OCI-LY7 (cell line): Measurements from ENCODE around the gene GPR132. TPM values are rescaled to one million over a fixed set of nuclear protein-coding genes. Genes with fewer than 3 reads are reported as not detected.
"Not testable (repeated sequence)": the region's sequence is repeated elsewhere in the genome, so short reads cannot be mapped to it uniquely, and the experiment has no call there.

Source experiments
- BruUV-seq: library from RNA; stranded (reverse); fragments of 400-500 nt; replicated peaks from 2 replicates; lab custom pipeline; 2021; lab: Mats Ljungman, UMichigan
- CTCF ChIA-PET: fragments of 300-600 bp; sonication (Branson Sonifier 250); formaldehyde crosslinking; loops from one replicate; lab custom pipeline; 2022; ENCODE audit warnings: antibody characterized with exemption; ENCODE audit not compliant: unreplicated experiment; lab: Charles Lee
- POLR2A ChIA-PET: fragments of 300-600 bp; sonication (Branson Sonifier 250); formaldehyde crosslinking; loops from one replicate; lab custom pipeline; 2022; ENCODE audit warnings: antibody characterized with exemption; lab: Charles Lee
- DNase-seq: peaks from one replicate; pipeline ENCODE4 v3.0.0-alpha.2; 2015; ENCODE audit warnings: low spot score
- H2AFZ ChIP-seq: fragments of 200-600 bp; sonication (generic), shearing (Covaris generic); 2 replicates; pipeline ENCODE4 v1.6.1; 2014; ENCODE audit warnings: mild to moderate bottlenecking, antibody characterized with exemption, low read length, moderate library complexity
- H3K27ac ChIP-seq: fragments of 200-600 bp; sonication (generic); 2 replicates; pipeline ENCODE4 v1.5.1; 2014; ENCODE audit warnings: mixed run types, low read depth, mild to moderate bottlenecking, moderate library complexity, low read length, inconsistent platforms; ENCODE audit not compliant: poor library complexity, severe bottlenecking
- H3K36me3 ChIP-seq: fragments of 200-600 bp; sonication (generic); 2 replicates; pipeline ENCODE4 v1.6.1; 2014; ENCODE audit warnings: mild to moderate bottlenecking, antibody characterized with exemption, low read length, moderate library complexity, mixed read lengths; ENCODE audit not compliant: insufficient read depth
- H3K4me1 ChIP-seq: fragments of 200-600 bp; sonication (generic); 2 replicates; pipeline ENCODE4 v1.5.1; 2014; ENCODE audit warnings: mild to moderate bottlenecking, low read length; ENCODE audit not compliant: insufficient read depth, poor library complexity, severe bottlenecking
- H3K4me2 ChIP-seq: fragments of 200-600 bp; sonication (generic); 2 replicates; pipeline ENCODE4 v1.6.1; 2014; ENCODE audit warnings: mild to moderate bottlenecking, low read length
- H3K4me3 ChIP-seq: fragments of 200-600 bp; sonication (generic); 2 replicates; pipeline ENCODE4 v1.5.1; 2014; ENCODE audit warnings: mild to moderate bottlenecking, low read depth, low read length; ENCODE audit not compliant: poor library complexity, severe bottlenecking
- H3K79me2 ChIP-seq: fragments of 200-600 bp; sonication (generic); 2 replicates; pipeline ENCODE4 v1.6.1; 2016; ENCODE audit warnings: low read depth, mild to moderate bottlenecking, low read length, moderate library complexity, mixed read lengths; ENCODE audit not compliant: insufficient read depth
- H3K9me2 ChIP-seq: fragments of 200-600 bp; sonication (generic); 2 replicates; pipeline ENCODE4 v1.6.1; 2016; ENCODE audit warnings: mild to moderate bottlenecking, low read length, mixed read lengths; ENCODE audit not compliant: insufficient read depth
- H3K9me3 ChIP-seq: fragments of 200-600 bp; sonication (generic); 2 replicates; pipeline ENCODE4 v1.6.1; 2014; ENCODE audit warnings: mild to moderate bottlenecking, mixed run types, low read length, mixed read lengths
- H4K20me1 ChIP-seq: fragments of 200-600 bp; sonication (generic); 2 replicates; pipeline ENCODE4 v1.6.1; 2014; ENCODE audit warnings: mild to moderate bottlenecking, antibody characterized with exemption, low read length, moderate library complexity, mixed read lengths; ENCODE audit not compliant: insufficient read depth
- CTCF ChIP-seq: fragments of 200-600 bp; sonication (generic); conservative IDR thresholded peaks from 2 replicates; pipeline ENCODE4 v1.5.1; 2014; ENCODE audit warnings: mild to moderate bottlenecking, antibody characterized with exemption, low read length, moderate library complexity, mixed read lengths
- EZH2phosphoT487 ChIP-seq: fragments of 200-600 bp; sonication (generic); IDR thresholded peaks from 2 replicates; pipeline ENCODE4 v1.6.1; 2018; ENCODE audit warnings: low read depth, borderline replicate concordance, mild to moderate bottlenecking, mixed run types, antibody characterized with exemption, low read length, moderate library complexity, mixed read lengths
- intact Hi-C: fragments of 100-400 bp; cut with micrococcal nuclease; formaldehyde crosslinking; loops from one replicate; pipeline ENCODE4 v1.10.0; 2022; ENCODE audit not compliant: unreplicated experiment
- total RNA-seq, 2 experiments: library from RNA; depleted of rRNA in 1 of 2; stranded (reverse); fragments of >200 nt in 1 of 2; shearing (Covaris generic) in 1 of 2; gene quantifications; 2 replicates each; pipeline ENCODE4 v1.2.3, GENCODE V29; 2014 to 2022

The GPR132 gene
- total RNA-seq, 2 experiments from 2014 or later: 1.0 to 3.0 TPM

- CTCF ChIA-PET: no interaction called here
These were observed 35.8 kb downstream of the GPR132 start for GRCh38 chr14:105029402-105029801.

GRCh38 chr14:105028251-105028927 lies 36.8 kb downstream of the GPR132 start:
- intact Hi-C loops: loop anchor here (10.0 kb wide), 1 partner anchor 274 kb away; the partner anchor contains the start of gene SIVA1
- TF ChIP-seq EZH2phosphoT487: no peak
- TF ChIP-seq CTCF: no peak
- POLR2A ChIA-PET: interaction anchor here (1.2 kb wide), 1 partner anchor 9 kb away, joined by 4 read pairs; no protein-coding TSS in a partner anchor

More at GRCh38 chr14:105029402-105029801, 35.8 kb downstream of the GPR132 start:
- no peak overlapping the region for H3K4me3 ChIP-seq
- no peaks in the 10 kb centered on the region for H3K9me3 ChIP-seq
- H2AFZ ChIP-seq: no peak overlapping the region
- H3K9me2 ChIP-seq: no peaks in the 10 kb centered on the region
- BruUV-seq: no TSS peak
- no peaks in the 10 kb centered on the region for H3K36me3 ChIP-seq
- no peak for DNase-seq
- no peak overlapping the region for H3K27ac ChIP-seq
- H3K79me2 ChIP-seq: no peaks in the 10 kb centered on the region
- H3K4me1 ChIP-seq: peaks cover 24% of the 10 kb centered on the region
- no peak overlapping the region for H3K4me2 ChIP-seq
- POLR2A ChIA-PET: interaction anchor here (0.7 to 0.8 kb wide), 2 partner anchors 9 to 36 kb away, joined by 3 to 4 read pairs; partner anchors contain the start of gene CDCA4
- no peaks in the 10 kb centered on the region for H4K20me1 ChIP-seq
- intact Hi-C loops: loop anchor here (10.0 kb wide), 1 partner anchor 275 kb away; the partner anchor contains the start of gene SIVA1
- TF ChIP-seq EZH2phosphoT487 (no peak), CTCF (no peak)

GRCh38 chr14:105027718-105028117 lies 37.5 kb downstream of the GPR132 start:
- H3K9me3 ChIP-seq, H3K4me3 ChIP-seq, H4K20me1 ChIP-seq, H3K36me3 ChIP-seq, CTCF ChIA-PET, H3K27ac ChIP-seq, H2AFZ ChIP-seq, DNase-seq, H3K79me2 ChIP-seq, BruUV-seq, H3K9me2 ChIP-seq, H3K4me2 ChIP-seq: not testable (repeated sequence)
- intact Hi-C loops: loop anchor here (10.0 kb wide), 1 partner anchor 273 kb away; the partner anchor contains the start of gene SIVA1
- H3K4me1 ChIP-seq: peaks cover 28% of the 10 kb centered on the region
- POLR2A ChIA-PET: interaction anchor here (1.1 kb wide), 1 partner anchor 9 kb away, joined by 3 read pairs; no protein-coding TSS in a partner anchor

More at GRCh38 chr14:105028251-105028927, 36.8 kb downstream of the GPR132 start:
- Histone ChIP-seq H3K79me2 (no peaks in the 10 kb centered on the region), H4K20me1 (no peaks in the 10 kb centered on the region), H3K4me3 (no peak overlapping the region), H3K36me3 (no peaks in the 10 kb centered on the region), H3K9me2 (no peaks in the 10 kb centered on the region), H3K27ac (no peak overlapping the region), H3K9me3 (no peaks in the 10 kb centered on the region), H2AFZ (no peak overlapping the region), H3K4me2 (no peak overlapping the region), H3K4me1 (peaks cover 27% of the 10 kb centered on the region)
- CTCF ChIA-PET: no interaction called here
- BruUV-seq: no TSS peak
- no peak for DNase-seq
